Activated effector memory CD4-positive, alpha-beta T cell treated with anti-CD3 and anti-CD28 coated beads, Interleukin-2, amount 50 U/mL, for 16 hours (primary cell): ENCODE data around the gene PRR27.
"Not testable (repeated sequence)": the region's sequence is repeated elsewhere in the genome, so short reads cannot be mapped to it uniquely, and the experiment has no call there.

ENCODE experiments used
- DNase-seq: peaks from one replicate; pipeline ENCODE4 v3.0.0-alpha.2; 2020

Gene PRR27

DNA sequence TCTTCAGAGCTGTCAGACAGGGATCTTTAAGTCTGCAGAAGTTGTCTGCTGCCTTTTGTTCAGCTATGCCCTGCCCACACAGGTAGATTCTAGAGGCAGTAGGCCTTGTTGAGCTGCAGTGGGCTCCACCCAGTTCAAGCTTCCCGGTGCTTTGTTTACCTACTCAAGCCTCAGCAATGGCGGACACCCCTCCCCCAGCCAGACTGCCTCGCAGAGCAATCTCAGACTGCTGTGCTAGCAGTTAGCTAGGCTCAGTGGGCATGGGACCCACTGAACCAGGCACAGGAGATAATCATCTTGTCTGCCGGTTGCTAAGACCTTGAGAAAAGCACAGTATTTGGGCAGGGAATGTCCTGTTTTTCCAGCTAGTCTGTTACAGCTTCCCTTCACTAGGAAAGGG is 58.7 kb downstream of the PRR27 start:
- not testable (repeated sequence) for DNase-seq
